Mesenteric fat pad (tissue), 1 donor: Measurements from ENCODE around the gene CDC14B. TPM values are rescaled to one million over a fixed set of nuclear protein-coding genes. Genes with fewer than 3 reads are reported as not detected.

Experiments used
- DNase-seq: peaks from one replicate; pipeline ENCODE4 v3.0.0-alpha.2; 2020; ENCODE audit warnings: low spot score
- total RNA-seq: library from RNA; stranded (reverse); fragmentation: NEBNext Ultra II Directional; extraction: Animal tissue kit (Norgen Biotek cat#: 25700); gene quantifications from one replicate; pipeline ENCODE4 v1.2.1, GENCODE V29; 2021
- donor health status: DM: yes; HTN: yes; CAD: no.

Gene CDC14B
- total RNA-seq, 1 donor from 2014 or later, result 37.4 TPM

DNA sequence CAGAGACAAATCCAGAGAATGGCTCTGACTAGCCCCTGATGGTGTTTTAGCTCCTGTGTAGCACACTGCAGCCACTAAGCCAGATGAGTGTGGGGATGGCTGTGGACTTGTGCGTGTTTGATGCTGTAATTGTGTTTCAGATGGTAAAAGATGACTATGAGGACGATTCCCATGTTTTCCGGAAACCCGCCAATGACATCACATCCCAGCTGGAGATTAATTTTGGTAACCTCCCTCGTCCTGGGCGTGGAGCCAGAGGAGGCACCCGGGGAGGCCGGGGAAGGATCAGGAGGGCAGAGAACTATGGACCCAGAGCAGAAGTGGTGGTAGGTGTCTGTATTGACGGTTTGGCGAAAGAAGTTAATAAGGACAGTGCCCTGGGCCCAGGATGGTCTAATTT, 131.7 kb downstream of the CDC14B start:
- DNase-seq, result no peak

DNA sequence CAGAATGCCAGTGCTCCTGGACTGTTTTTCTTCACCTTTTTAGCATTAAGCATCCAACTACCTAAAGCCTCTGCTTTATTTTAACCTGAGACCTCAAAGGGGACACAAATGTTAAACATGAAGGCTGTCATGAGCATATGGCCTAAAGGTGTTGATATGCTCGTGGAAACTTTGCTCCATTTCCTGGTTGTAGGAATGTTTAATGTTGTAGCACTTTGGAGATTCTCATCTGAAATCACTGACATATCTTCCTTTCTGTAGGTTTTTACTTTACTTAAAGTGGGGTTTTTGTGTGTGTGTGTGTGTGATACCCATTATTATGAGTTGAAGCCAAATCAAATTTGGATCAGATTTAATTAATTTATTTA, 132.6 kb downstream of the CDC14B start:
- DNase-seq, result no peak

DNA sequence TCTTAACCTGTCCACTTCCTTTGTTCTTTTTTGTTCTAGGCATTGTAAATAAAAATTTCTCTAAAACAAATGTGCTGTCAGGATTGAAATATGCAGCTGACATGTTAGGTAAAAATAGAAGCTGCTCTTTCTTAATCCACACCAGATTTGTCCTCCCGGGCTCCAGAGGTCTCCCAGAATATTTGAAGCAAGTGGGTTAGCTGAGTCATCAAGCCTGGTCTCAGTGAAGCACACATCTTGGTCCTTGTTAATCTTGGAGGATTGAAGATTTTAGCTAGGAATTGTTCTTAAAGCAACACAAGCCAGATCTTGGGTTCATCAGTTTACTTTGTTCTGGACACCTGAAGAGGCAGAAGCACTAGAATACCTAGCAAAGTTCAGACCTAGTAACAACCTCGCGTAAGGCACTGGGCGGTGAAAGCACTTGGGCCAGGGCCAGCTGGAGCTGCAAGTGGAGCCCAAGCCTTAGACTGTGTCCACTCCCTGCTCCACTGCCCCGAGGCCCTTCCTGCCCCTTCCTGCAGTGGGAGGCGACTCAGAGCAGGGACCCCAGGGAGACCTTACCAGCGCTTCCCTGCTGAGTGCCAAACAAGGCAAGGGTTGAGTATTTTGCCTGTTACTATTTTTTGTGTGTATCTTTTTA, 133.1 kb downstream of the CDC14B start:
- DNase-seq, result no peak

DNA sequence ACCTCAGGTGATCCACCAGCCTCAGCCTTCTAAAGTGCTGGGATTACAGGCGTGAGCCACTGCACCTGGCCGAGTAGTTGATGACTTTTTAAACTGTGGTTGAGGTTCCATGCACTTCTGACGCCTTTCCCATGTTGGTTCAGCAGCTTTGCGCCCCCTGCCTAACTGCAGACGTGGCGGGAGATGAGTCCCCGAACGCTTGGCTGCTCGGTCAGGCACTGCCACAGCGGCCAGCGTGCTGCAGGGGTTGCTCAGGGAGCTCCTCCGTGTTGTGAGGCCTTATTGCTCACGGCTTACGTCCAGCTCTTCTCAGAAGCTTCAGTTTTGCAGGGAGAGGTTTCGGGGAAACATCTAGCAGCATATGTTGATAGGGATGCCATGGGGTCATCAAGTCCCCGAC, 134.4 kb downstream of the CDC14B start:
- DNase-seq, result no peak

DNA sequence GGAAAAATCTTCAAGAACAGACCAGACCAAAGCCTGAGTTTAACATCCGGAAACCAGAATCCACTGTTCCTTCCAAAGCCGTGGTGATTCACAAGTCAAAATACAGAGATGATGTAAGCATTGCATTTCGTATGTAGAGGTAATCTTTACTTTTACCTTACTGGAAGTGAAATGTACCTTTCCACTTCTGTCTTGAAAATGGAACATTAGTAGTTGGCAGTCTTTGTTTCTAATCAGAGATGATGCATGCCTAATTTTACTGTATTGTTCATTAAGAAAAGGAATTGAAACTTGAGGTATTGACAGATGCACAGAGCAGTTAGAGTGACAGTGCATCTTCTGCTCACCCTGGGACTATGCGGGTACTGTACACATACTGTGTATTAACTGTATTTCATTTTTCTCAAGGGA, 135.1 kb downstream of the CDC14B start:
- DNase-seq, result no peak

DNA sequence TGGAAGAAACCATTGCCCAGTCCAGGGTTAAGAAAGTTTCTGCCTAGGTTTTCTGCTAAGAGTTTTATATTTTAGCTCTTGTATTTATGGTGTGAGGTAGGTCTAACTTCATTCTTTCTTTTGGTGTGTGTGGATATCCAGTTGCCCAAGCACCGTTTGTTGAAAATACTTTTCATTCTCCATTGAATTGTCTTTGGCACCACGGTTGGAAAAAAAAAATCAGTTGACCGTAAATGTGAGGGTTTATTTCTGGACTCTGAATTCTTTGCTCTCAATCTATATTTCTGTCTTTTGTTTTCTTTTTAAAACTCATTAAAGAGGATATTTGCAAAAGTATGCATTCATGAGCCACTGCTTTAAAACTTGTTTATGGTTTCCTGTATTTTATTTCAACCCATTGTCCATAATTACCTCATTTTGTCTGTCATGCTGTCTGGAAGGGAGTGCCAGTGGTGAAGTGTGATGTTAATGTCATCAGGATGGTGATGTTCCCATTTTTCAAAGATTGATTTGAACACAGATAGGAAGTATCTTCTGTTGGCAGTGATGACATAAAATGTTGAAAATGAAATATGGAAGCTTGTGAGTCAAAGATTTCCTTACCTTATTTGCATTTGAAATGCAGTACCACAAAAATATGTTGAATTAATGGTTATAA, 135.8 kb downstream of the CDC14B start:
- no peak for DNase-seq

DNA sequence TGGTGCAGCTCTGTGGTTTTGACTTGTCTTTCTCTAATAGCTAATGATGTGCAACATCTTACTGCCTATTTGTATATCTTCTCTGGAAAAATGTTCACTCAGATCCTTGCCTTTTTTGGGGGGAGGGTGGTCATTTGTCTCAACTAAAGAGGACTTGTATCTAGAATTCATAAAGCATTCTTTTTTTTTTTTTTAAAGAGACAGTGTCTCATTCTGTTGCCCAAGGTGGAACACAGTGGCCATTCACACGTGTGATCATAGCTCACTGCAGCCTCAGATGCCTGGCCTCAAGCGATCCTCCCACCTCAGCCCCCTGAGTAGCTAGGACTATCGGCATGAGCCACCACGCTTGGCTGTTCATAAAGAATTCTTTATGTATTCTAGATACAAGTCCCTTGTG, 136.4 kb downstream of the CDC14B start:
- no peak for DNase-seq

DNA sequence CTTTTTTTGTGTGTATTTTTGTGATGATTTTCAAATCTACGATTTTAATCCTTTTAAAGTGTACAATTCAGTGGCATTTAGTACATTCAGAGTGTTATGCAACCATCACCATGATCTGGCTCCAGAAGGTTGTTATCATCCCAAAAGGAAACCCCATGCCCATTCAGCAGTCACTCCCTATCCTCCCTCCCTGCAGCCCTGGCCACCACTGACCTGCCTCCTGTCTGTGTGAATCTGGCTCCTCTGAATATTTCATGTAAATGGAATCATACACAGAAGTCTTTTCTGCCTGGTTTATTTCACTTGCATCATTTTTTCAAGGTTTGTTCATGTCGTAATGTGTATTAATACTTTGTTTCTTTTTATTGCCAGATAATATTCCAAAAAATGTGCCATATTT, 137.2 kb downstream of the CDC14B start:
- DNase-seq, result no peak

DNA sequence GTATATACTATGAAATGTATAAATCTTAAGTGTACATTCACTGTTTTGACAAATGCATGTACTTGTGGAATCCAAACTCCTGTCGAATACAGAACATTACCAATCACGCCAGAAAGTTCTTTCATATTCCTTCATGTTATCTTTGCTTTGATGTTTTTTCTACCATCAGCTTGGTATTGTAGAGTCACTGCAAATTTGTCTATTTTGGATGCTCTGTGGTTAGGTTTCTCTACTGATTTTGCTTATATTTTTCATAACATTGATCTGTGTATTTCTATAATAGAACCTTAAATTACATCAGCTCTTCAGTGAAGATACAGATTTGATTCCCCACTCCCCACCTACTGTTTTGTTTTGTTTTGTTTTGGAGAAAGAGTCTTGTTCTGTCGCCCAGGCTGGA, 138.9 kb downstream of the CDC14B start:
- no peak for DNase-seq

DNA sequence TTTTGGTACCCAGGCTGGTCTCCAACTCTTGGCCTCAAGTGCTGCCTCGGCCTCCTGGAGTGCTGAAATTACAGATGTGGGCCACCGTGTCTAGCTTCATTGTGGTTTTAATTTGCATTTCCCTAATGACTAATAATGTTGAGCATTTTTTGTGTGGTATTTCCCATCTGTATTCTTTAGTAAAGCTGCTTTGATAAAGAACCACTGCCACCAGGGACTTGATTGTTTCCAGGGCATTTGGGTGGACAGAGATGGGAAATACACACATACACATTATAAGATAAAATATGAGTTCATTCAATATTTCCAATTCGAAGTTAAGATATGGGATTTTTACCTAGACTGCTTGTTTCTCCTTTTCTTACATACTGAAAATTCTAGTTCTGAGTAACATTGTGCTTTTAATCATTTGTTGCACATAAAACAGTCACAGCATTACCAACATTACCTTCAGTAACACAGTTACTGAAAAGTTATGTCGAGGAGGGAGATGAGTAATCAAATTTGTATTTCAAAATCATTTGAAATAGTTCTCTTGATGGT, 140.7 kb downstream of the CDC14B start:
- no peak for DNase-seq

DNA sequence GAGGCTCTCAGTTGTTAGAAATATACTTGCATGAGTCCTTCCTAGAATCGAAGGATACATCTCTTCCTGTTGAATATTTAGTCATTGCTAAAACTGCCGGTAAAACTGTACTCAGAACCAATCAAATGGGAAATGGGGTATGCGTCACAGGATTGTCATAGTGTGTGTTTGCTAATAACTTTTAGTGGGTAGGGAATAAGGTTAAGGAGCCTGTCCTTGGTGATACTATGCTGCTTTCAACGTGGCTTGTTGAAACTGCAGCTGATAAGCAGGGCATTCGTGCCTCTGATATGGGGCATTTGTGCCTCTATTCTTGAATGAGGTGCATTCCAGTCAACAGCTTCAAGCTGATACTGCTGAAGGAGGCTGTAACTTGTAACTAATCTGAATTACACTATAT, 143.1 kb downstream of the CDC14B start:
- no peak for DNase-seq

DNA sequence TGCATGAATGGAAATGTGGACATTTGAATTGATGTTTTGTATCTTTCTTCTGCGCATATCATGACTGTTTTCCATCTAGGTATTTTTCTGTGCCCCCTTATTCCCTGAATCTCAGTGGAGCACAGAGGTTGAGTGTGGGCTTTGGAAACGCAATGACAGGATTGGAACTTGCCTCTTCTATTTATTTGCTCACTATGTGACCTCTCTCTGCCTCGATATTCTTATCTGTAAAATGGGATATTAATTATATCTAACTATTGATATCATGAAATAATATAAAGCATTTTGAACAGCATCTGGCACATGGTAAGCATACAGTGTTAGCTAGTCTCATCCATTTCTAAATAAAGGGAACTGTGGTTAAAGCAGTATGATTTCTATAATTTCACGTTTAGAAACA, 143.6 kb downstream of the CDC14B start:
- DNase-seq, result no peak

DNA sequence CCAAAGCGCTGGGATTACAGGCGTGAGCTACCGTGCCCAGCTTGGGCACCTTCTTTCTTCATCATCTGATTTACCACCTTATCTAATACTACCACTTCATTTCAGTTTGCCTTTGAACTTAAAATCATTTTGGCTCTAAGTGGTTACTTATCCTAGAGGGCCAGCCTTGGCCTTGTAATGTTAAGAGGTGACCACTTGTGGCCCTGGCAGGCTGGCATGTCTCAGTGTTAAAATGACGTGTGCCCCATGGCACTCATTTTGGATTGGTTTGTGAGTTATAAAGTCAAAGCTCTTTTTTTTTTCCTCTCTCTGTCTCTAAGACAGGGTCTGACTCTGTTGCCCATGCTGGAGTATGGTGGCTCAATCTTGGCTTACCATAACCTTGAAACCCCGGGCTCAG, 151.9 kb downstream of the CDC14B start:
- no peak for DNase-seq

DNA sequence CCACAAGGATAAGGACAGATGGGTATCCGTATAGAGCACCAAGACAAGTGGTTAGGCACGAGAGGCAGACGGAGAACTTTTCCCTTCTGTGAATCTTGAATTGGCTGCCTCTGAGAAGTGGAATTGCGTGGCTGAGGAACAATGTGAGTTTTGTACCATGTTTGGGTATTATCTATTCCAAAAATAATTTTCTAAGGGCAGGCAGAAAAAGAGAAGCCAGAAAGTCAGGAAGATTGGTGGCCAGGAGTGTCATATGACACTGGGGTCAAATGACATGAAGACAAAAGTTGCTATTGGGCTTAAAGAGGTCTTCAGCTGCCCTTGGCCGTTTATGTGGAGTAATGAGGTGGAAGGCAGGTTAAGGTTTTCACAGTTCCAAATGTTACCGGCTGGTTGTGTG, 155.2 kb downstream of the CDC14B start:
- DNase-seq, result no peak

DNA sequence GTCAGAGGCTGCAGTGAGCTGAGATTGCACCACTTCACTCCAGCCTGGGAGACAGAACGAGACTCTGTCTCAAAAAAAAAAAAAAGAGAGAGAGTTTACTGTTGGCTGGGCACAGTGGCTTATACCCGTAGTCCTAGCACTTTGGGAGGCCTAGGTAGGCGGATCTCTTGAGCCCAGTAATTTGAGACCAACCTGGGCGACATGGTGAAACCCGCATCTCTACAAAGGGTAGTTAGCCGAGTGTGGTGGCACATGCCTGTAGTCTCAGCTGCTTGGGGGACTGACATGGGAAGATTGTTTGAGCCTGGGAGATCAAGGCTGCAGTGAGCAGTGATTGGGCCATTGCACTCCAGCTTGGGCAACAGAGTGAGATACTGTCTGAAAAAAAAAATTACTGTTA, 157.1 kb downstream of the CDC14B start:
- no peak for DNase-seq

DNA sequence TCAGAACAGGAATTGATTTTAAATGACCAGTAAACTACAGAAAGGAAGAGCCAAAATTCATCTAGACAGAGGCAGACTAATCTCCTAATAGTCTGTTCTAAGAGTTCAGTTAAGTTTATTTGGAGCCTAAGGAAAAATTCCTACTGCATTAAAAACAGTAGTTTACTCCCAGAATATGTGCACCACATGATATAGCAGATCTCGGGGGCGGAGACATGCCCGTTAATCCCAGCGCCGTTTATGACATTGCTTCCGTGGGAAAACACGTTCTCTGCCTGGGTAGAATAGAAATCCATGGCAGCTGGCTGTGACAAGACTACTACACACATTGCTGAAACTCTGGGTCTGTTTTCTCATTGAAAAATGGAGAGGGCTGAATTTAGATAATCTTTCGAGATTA, 158.3 kb downstream of the CDC14B start:
- no peak for DNase-seq

DNA sequence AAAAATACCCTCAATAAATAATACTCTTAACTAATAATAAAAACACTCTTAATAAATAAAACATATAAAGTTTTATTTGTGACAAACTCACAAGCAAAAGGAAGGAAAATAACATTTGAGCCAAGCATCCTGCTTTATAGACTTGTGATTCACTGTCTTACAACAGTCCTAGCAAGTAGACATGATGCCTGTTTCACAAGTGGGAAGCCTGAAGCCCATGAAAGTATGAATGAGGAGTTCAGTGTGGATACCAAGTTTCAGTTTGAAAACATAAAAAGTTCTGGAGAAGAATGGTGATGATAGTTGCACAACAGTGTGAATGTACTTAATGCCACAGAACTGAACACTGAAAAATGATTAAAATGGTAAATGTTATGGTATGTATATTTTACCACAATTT, 158.8 kb downstream of the CDC14B start:
- DNase-seq, result no peak

DNA sequence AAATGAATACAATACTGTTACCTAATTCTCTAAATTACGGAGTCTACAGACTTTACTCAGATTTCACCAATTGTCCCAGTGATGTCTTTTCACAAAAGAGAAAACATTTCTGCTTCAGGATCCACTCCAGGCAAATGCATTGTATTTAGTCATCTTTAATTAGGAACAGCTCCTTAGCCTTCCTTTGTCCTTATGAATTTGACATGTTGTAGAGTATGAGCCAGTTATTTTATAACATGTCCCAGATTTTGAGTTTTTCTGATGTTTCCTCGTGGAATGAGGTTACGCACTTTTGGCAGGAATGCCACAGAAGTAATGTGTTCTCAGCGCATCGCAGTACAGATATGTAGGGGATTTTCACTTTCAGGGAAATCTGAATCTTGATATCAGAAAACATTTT, 159.2 kb downstream of the CDC14B start:
- DNase-seq, result no peak

DNA sequence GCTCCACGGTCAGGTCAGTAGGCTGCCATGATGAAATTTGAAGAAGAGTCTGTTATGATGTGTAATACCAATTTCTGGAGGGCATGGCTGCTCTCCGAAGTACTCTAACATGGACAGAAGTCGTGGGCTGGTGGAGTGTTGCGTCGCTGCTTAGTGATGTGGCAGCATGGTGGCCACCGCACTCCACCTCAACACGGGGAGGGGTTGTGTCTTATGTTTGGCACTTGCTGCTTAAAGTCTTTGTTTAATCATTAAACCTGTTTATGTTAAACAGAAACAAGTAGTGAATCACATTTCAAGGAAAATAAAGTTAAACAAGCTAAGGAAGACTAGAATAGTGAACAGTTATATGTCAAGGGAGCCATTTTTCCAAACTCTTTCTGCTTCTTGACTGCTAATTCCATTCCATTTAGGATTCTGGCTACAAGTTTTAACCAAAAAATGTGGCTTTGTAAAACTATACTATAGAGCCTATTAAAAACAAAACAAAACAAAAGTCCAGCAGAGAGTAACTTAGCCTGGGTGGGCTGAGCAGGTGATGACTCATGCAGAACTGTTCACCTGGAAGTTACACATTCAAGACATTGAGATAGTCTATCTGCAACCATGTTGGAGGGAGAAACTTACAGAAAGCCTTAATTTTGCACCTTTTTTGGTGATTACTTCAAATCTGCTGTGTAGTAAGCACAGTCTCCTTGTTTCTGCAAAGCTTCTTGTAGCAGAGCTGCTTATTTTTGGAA, 160.2 kb downstream of the CDC14B start:
- no peak for DNase-seq

DNA sequence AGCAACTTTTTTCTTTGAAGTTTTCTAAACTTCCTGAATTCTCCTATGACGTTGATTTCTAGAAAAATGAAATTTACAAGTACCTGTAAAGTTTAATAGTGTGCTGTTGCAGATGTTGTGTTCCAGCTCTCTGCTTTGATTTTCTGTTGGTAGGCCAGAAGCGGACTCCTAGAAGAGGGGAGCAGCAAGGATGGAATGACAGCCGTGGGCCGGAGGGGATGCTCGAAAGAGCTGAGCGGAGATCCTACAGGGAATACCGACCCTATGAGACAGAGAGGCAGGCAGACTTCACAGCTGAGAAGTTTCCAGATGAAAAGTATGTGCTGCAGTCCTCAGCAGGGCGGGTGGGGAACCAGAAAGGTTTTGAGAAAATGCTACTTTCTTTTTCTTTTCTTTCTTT, 161.4 kb downstream of the CDC14B start:
- no peak for DNase-seq

DNA sequence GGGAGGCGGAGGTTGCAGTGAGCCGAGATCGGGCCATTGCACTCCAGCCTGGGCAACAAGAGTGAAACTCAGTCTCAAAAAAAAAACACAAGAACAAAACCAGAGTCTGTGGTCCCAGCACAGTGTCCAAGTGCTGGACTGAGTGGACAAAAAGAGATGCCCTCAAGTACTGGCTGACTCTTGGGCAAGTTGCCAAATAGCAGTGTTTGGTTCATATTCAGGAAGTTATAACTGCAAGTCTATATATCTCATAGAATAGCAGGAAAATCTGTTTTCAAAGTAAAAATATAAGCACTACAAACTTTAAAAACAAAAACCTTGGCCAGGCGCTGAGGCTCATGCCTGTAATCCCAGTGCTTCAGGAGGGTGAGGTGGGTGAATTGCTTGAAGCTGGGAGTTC, 162.4 kb downstream of the CDC14B start:
- DNase-seq, result no peak

DNA sequence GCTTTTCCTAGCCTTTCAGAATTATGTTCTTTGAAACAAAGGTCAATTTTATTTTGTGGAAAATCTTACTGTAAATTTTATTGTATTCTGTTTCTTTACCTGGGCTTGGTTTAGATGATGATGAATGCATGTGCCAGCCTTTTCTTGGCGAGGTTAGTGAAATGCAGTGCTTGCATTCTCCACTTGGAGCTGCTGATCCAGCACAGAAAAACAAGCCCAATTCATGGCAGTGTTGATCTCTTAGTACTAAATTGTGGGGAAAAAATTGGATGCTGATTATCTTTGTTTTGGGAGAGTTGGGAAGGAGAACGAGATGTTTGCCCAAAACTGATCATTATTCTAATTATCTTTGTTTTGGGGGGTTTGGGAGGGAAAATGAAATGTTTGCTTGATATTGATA, 166.0 kb downstream of the CDC14B start:
- DNase-seq, result no peak
